Endothelial cell of umbilical vein (primary cell): ENCODE measurements around the gene FAM131B. TPM values are rescaled to one million over a fixed set of nuclear protein-coding genes. Genes with fewer than 3 reads are reported as not detected.

Experiments used
- BruUV-seq: library from RNA; stranded (reverse); fragments of 400-500 nt; replicated peaks from 2 replicates; lab custom pipeline; 2021; lab: Mats Ljungman, UMichigan
- CTCF ChIA-PET: fragments of 300-600, 350-600 bp; sonication (Branson Sonifier 250); formaldehyde crosslinking; loops from one replicate; lab custom pipeline; 2021; ENCODE audit warnings: antibody characterized with exemption, inconsistent platforms; lab: Charles Lee
- POLR2A ChIA-PET: fragments of 300-600, 350-600 bp; sonication (Branson Sonifier 250); formaldehyde crosslinking; loops from one replicate; lab custom pipeline; 2021; ENCODE audit warnings: antibody characterized with exemption, inconsistent platforms; lab: Charles Lee
- DNase-seq: peaks from one replicate; pipeline ENCODE4 v3.0.0-alpha.2; 2011; ENCODE audit warnings: low read depth, low spot score
- FAIRE-seq: peaks from 2 replicates; lab custom pipeline; 2011; peaks lifted over from hg19 to GRCh38; lab: Jason Lieb, UNC
- H2AFZ ChIP-seq: 2 replicates; pipeline ENCODE4 v1.6.0; 2012; ENCODE audit warnings: low read depth, low read length, control low read depth, inconsistent platforms
- H3K27ac ChIP-seq: 2 replicates; pipeline ENCODE4 v1.5.1; 2011; ENCODE audit warnings: low read depth, mild to moderate bottlenecking, control low read depth, low read length, moderate library complexity; ENCODE audit not compliant: insufficient read depth
- H3K27me3 ChIP-seq, 2 experiments: 2 replicates each; pipeline versions ENCODE4 v1.6.0 to v1.6.1; 2011; ENCODE audit warnings: low read length in 2 of 2, mixed read lengths in 1 of 2; ENCODE audit not compliant: control insufficient read depth in 2 of 2, insufficient read depth in 2 of 2
- H3K36me3 ChIP-seq, 2 experiments: 2 replicates in 1 of 2; 3 replicates in 1 of 2; pipeline ENCODE4 v1.5.1; 2011; ENCODE audit warnings: low read length in 2 of 2, mild to moderate bottlenecking in 1 of 2, moderate library complexity in 1 of 2; ENCODE audit not compliant: control insufficient read depth in 2 of 2, insufficient read depth in 2 of 2; ENCODE audit errors: extremely low read depth in 1 of 2
- H3K4me1 ChIP-seq: 3 replicates; pipeline ENCODE4 v1.5.1; 2011; ENCODE audit warnings: mild to moderate bottlenecking, low read length; ENCODE audit not compliant: control insufficient read depth, insufficient read depth; ENCODE audit errors: extremely low read depth
- H3K4me2 ChIP-seq: 2 replicates; pipeline ENCODE4 v1.6.1; 2011; ENCODE audit warnings: low read length, control low read depth, mixed read lengths; ENCODE audit not compliant: insufficient read depth
- H3K4me3 ChIP-seq, 3 experiments: fragments of 200-600 bp in 1 of 3; sonication (generic), shearing (Covaris generic) in 1 of 3; replicated peaks in 1 of 3; 2 replicates each; pipeline ENCODE4 v1.5.1; 2011 to 2016; ENCODE audit warnings: control low read depth in 3 of 3, low read length in 3 of 3, mild to moderate bottlenecking in 2 of 3, inconsistent platforms in 1 of 3, low read depth in 1 of 3, moderate library complexity in 1 of 3; ENCODE audit not compliant: insufficient read depth in 1 of 3
- H3K79me2 ChIP-seq: 2 replicates; pipeline ENCODE4 v1.6.0; 2012; ENCODE audit warnings: low read length, inconsistent platforms; ENCODE audit not compliant: control insufficient read depth, insufficient read depth
- H3K9ac ChIP-seq: replicated peaks from 2 replicates; pipeline ENCODE3; 2011; ENCODE audit warnings: low read length, control low read depth; ENCODE audit not compliant: insufficient read depth; ENCODE audit errors: extremely low read depth
- H3K9me1 ChIP-seq: replicated peaks from 3 replicates; pipeline ENCODE4 v1.6.0; 2011; ENCODE audit warnings: mild to moderate bottlenecking, low read length; ENCODE audit not compliant: control insufficient read depth, insufficient read depth; ENCODE audit errors: extremely low read depth
- H3K9me3 ChIP-seq: replicated peaks from 2 replicates; pipeline ENCODE4 v1.5.1; 2012; ENCODE audit warnings: low read length, inconsistent platforms; ENCODE audit not compliant: control insufficient read depth, insufficient read depth
- H4K20me1 ChIP-seq: replicated peaks from 2 replicates; pipeline ENCODE3; 2011; ENCODE audit warnings: mild to moderate bottlenecking, low read length; ENCODE audit not compliant: control insufficient read depth, insufficient read depth; ENCODE audit errors: extremely low read depth
- FOS ChIP-seq: IDR thresholded peaks from 2 replicates; pipeline ENCODE4 v1.6.1; 2011; ENCODE audit warnings: mild to moderate bottlenecking, low read length, moderate library complexity, borderline replicate concordance; ENCODE audit not compliant: insufficient read depth
- GATA2 ChIP-seq: IDR thresholded peaks from 2 replicates; pipeline ENCODE4 v1.7.0; 2011; ENCODE audit warnings: low read depth, mild to moderate bottlenecking, moderate library complexity, mixed read lengths, low read length; ENCODE audit not compliant: insufficient read length, insufficient read depth
- MYC ChIP-seq: IDR thresholded peaks from one replicate; pipeline ENCODE4 v1.6.1; 2011; ENCODE audit warnings: mild to moderate bottlenecking, low read depth, low read length
- POLR2A ChIP-seq: IDR thresholded peaks from 2 replicates; pipeline ENCODE4 v1.6.1; 2012; ENCODE audit warnings: low read depth, mild to moderate bottlenecking, control low read depth, low read length
- POLR2AphosphoS5 ChIP-seq: IDR thresholded peaks from 2 replicates; pipeline ENCODE4 v1.6.1; 2012; ENCODE audit warnings: low read depth, mild to moderate bottlenecking, control low read depth, low read length, moderate library complexity; ENCODE audit not compliant: insufficient read depth
- dilution Hi-C: fragments of 300-500 bp; cut with MboI; formaldehyde crosslinking; loops from one replicate; pipeline ENCODE4 v1.15.0; 2019; ENCODE audit warnings: low sequenced_read_pairs; ENCODE audit not compliant: extremely low pct_ligation_motif_present
- intact Hi-C: fragments of 100-400 bp; cut with micrococcal nuclease; formaldehyde crosslinking; loops from one replicate; pipeline ENCODE4 v1.10.0; 2022
- polyA plus RNA-seq, 4 experiments: library from polyadenylated mRNA; depleted of rRNA in 3 of 4; stranded (reverse) in 3 of 4; unstranded in 1 of 4; fragments of >200 nt; gene quantifications; 2 replicates each; pipeline versions ENCODE4 v1.2.1 to v1.2.3, GENCODE V29; 2011 to 2012; ENCODE audit warnings: missing spikeins in 1 of 4
- total RNA-seq: library from RNA; stranded (reverse); gene quantifications from 2 replicates; pipeline ENCODE4 v1.2.3, GENCODE V29; 2021

Gene FAM131B
- total and polyA plus RNA-seq, 2 donors (not counting 3 experiments of a cell fraction or from before 2014, with no cell fraction given), result 1.6 to 1.8 TPM

GRCh38 chr7:143374561-143374960 lies 12.0 kb upstream of the FAM131B start:
- Histone ChIP-seq H3K9me1 (no peaks in the 10 kb centered on the region), H3K79me2 (peaks cover 7% of the 10 kb centered on the region), H3K27me3 (no peaks in the 10 kb centered on the region), H3K9ac (no peak overlapping the region), H3K27ac (no peak overlapping the region), H3K4me1 (peaks cover 35% of the 10 kb centered on the region), H4K20me1 (no peaks in the 10 kb centered on the region), H3K4me3 (no peak overlapping the region), H3K9me3 (no peaks in the 10 kb centered on the region), H3K4me2 (no peak overlapping the region), H2AFZ (no peak overlapping the region), H3K36me3 (no peaks in the 10 kb centered on the region)
- POLR2A ChIA-PET, result no interaction called here
- intact Hi-C loops, result no loop called here
- FAIRE-seq, result no peak
- TF ChIP-seq MYC (no peak), POLR2AphosphoS5 (no peak), POLR2A (no peak), FOS (no peak)
- DNase-seq, result no peak
- CTCF ChIA-PET, result interaction anchor here (1.2 to 2.4 kb wide), 2 partner anchors 87 to 134 kb away, joined by 3 to 7 read pairs; partner anchors contain the start of gene CASP2
- dilution Hi-C loops, result no loop called here
- BruUV-seq, result no TSS peak

- Histone ChIP-seq H3K79me2 (no peaks in the 10 kb centered on the region), H2AFZ (no peak overlapping the region), H3K4me3 (no peak overlapping the region), H3K9ac (no peak overlapping the region), H3K9me1 (no peaks in the 10 kb centered on the region), H3K4me2 (no peak overlapping the region), H4K20me1 (no peaks in the 10 kb centered on the region), H3K4me1 (peaks cover 28% of the 10 kb centered on the region), H3K9me3 (no peaks in the 10 kb centered on the region), H3K36me3 (no peaks in the 10 kb centered on the region), H3K27ac (no peak overlapping the region), H3K27me3 (no peaks in the 10 kb centered on the region)
- CTCF ChIA-PET, result interaction anchor here (1.5 kb wide), 1 partner anchor 14 kb away, joined by 8 read pairs; no protein-coding TSS in a partner anchor
- POLR2A ChIA-PET, result interaction anchor here (2.3 kb wide), 1 partner anchor 11 kb away, joined by 10 read pairs; no protein-coding TSS in a partner anchor
- no TSS peak for BruUV-seq
- FAIRE-seq (no peak), DNase-seq (no peak)
- TF ChIP-seq FOS, result no peak
- no peak for TF ChIP-seq GATA2
- no peak for TF ChIP-seq MYC
- dilution Hi-C loops (no loop called here), intact Hi-C loops (loop anchor here (2.0 kb wide), 1 partner anchor 63 kb away; no protein-coding TSS in a partner anchor)
Measured at GRCh38 chr7:143373255-143373794, 10.8 kb upstream of the FAM131B start.
